ENCODE data around the gene ATG16L2. TPM values are rescaled to one million over a fixed set of nuclear protein-coding genes. Genes with fewer than 3 reads are reported as not detected.

ATG16L2 gene
- total and polyA plus RNA-seq, 10 of the 15 experiments (the other 5 are each of a cell fraction or from before 2014, with no cell fraction given): 1.9 to 67.7 (median 30.4) TPM

DNA sequence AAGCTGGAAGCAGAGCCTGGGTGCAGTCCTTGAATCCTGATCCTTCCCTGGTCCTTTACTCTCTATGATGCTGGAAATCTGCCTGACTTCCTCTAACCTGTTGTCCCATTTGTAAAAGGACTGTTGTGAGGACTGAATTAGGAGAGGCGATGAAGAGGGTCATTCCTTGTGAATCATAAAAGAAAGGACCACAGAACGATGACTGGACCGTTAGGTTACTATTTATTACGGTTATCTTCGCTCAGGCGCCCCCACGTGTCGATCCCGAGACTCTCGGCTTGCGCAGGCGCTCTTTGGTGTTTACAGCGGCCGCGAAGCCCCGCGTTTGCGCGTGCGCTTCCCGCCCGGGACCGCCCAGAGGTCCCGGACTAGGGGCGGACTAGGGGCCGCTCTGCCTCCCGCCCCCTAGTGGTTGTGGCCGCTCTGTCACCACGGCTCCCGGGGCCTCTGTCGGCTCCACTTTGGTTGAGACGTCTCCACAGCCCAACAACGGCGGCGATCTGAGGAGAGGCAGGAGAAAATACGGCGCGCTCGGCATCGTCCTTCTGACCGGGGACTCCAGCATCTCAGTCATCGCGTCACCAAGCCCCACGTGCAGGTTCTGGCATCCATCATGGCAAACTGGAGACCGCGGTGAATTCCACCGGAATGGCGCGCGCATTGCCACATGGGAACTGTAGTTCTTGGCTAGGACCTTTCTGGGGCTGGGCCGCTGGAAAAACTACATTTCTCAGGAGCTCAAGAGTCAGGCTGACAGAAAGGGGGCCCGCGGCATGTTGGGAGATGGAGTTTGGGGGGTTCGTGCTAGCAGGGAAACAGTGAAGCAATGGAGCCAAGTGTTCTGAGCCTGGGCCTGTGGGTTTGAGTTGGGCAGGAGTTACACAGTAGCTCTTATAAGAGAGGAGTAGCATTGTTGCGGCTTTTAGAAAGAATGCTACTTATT lies 20.5 kb upstream of the ATG16L2 start, which contains the start of gene STARD10 (continued):
- TF ChIP-seq ZNF592 (IDR thresholded peaks at IDR 0.05) (no peak), RCOR1 (conservative IDR thresholded peaks at IDR 0.05; ENCODE audit: low read depth, low read length) (0 out of 2 replicates have a peak, but pooled peaks have one; percentile 78), TCF3 (IDR thresholded peaks at IDR 0.05; ENCODE audit: borderline replicate concordance, insufficient read depth, low read depth, low read length) (no peak), HDGF (IDR thresholded peaks at IDR 0.05) (no peak; the same call in 1 of the 2 replicates), NR2C1 (IDR thresholded peaks at IDR 0.05) (peak; percentile 60), TCF7 (IDR thresholded peaks at IDR 0.05; ENCODE audit: borderline replicate concordance) (no peak), RUNX3 (IDR thresholded peaks at IDR 0.05; ENCODE audit: low read length) (peak; percentile 87), SREBF1 (IDR thresholded peaks at IDR 0.05; ENCODE audit: low read length) (peak; percentile 47; the same call in 1 of the 2 replicates), EP300 (IDR thresholded peaks at IDR 0.05; ENCODE audit: borderline replicate concordance in 1 of 2, control insufficient read depth in 1 of 2, low read depth in 2 of 2, low read length in 2 of 2) (no peak), MYC (IDR thresholded peaks at IDR 0.05; ENCODE audit: insufficient read depth, insufficient read length, insufficient replicate concordance, low read length, severe bottlenecking) (no peak), POLR2AphosphoS2 (IDR thresholded peaks at IDR 0.05; ENCODE audit: low read depth, low read length) (peak; percentile 53; the same call in 1 of the 2 replicates), STAT1 (conservative IDR thresholded peaks at IDR 0.05) (peak; percentile 84; the same call in 1 of the 2 replicates), ATF7 (IDR thresholded peaks at IDR 0.05; ENCODE audit: low read depth) (peak; percentile 51), SIX5 (IDR thresholded peaks at IDR 0.05; ENCODE audit: low read depth, low read length, severe bottlenecking) (peak; percentile 89), USF1 (IDR thresholded peaks at IDR 0.05; ENCODE audit: borderline replicate concordance, extremely low read length, insufficient read depth, low read depth, low read length) (peak; percentile 43)
- TF ChIP-seq, protein P1, sequence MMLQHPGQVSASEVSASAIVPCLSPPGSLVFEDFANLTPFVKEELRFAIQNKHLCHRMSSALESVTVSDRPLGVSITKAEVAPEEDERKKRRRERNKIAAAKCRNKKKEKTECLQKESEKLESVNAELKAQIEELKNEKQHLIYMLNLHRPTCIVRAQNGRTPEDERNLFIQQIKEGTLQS (IDR thresholded peaks at IDR 0.05; ENCODE audit: borderline replicate concordance, extremely low read depth, low read depth, low read length): 0 out of 2 replicates have a peak, but pooled peaks have one; percentile 3
- TF ChIP-seq, protein P2, sequence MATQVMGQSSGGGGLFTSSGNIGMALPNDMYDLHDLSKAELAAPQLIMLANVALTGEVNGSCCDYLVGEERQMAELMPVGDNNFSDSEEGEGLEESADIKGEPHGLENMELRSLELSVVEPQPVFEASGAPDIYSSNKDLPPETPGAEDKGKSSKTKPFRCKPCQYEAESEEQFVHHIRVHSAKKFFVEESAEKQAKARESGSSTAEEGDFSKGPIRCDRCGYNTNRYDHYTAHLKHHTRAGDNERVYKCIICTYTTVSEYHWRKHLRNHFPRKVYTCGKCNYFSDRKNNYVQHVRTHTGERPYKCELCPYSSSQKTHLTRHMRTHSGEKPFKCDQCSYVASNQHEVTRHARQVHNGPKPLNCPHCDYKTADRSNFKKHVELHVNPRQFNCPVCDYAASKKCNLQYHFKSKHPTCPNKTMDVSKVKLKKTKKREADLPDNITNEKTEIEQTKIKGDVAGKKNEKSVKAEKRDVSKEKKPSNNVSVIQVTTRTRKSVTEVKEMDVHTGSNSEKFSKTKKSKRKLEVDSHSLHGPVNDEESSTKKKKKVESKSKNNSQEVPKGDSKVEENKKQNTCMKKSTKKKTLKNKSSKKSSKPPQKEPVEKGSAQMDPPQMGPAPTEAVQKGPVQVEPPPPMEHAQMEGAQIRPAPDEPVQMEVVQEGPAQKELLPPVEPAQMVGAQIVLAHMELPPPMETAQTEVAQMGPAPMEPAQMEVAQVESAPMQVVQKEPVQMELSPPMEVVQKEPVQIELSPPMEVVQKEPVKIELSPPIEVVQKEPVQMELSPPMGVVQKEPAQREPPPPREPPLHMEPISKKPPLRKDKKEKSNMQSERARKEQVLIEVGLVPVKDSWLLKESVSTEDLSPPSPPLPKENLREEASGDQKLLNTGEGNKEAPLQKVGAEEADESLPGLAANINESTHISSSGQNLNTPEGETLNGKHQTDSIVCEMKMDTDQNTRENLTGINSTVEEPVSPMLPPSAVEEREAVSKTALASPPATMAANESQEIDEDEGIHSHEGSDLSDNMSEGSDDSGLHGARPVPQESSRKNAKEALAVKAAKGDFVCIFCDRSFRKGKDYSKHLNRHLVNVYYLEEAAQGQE (IDR thresholded peaks at IDR 0.05; ENCODE audit: low read depth, low read length): no peak
